Measurements from ENCODE around the gene OR8B3.

- TF ChIP-seq CTCF (IDR thresholded peaks at IDR 0.05) (no peak), POLR2A (IDR thresholded peaks at IDR 0.05) (no peak), EP300 (IDR thresholded peaks at IDR 0.05) (no peak)
Measured at GRCh38 chr11:124359566-124359965, 39.3 kb downstream of the OR8B3 start.

Data from sigmoid colon (tissue), 4 donors.